UCSD-AML1 (cell line): ENCODE measurements around the gene CFAP299.
A peak's percentile ranks its signal among the peaks of the same experiment; 100 is the strongest.
"Not testable (repeated sequence)": the region's sequence is repeated elsewhere in the genome, so short reads cannot be mapped to it uniquely, and the experiment has no call there.

Experiments
- DNase-seq: peaks from one replicate; lab custom pipeline; 2025; ENCODE audit not compliant: unreplicated experiment; lab: John Stamatoyannopoulos, UW

CFAP299 gene

GRCh38 chr4:80324171-80324570 is 11.4 kb upstream of the CFAP299 start:
- no peak for DNase-seq

GRCh38 chr4:80331693-80332092 is 3.8 kb upstream of the CFAP299 start:
- no peak for DNase-seq

- DNase-seq: no peak
Observed at GRCh38 chr4:80333121-80333520, 2.4 kb upstream of the CFAP299 start.

GRCh38 chr4:80334568-80334967 is 962 bp upstream of the CFAP299 start:
- no peak for DNase-seq

- no peak for DNase-seq
Observed at GRCh38 chr4:80335226-80335553, 340 bp upstream of the CFAP299 start.

GRCh38 chr4:80336582-80336981 is 1.1 kb downstream of the CFAP299 start:
- peak; percentile 18 for DNase-seq

GRCh38 chr4:80340036-80340435 is 4.5 kb downstream of the CFAP299 start:
- DNase-seq: no peak

- DNase-seq: not testable (repeated sequence)
Observed at GRCh38 chr4:80342684-80343083, 7.2 kb downstream of the CFAP299 start.

- DNase-seq: no peak
Observed at GRCh38 chr4:80343887-80344286, 8.4 kb downstream of the CFAP299 start.

- no peak for DNase-seq
Observed at GRCh38 chr4:80360084-80360483, 24.6 kb downstream of the CFAP299 start.

GRCh38 chr4:80360900-80361299 is 25.4 kb downstream of the CFAP299 start:
- DNase-seq: no peak

GRCh38 chr4:80361329-80361900 is 25.9 kb downstream of the CFAP299 start:
- no peak for DNase-seq

- peak; percentile 14 for DNase-seq
Observed at GRCh38 chr4:80362578-80363181, 27.1 kb downstream of the CFAP299 start.

- peak; percentile 15 for DNase-seq
Observed at GRCh38 chr4:80365928-80366327, 30.4 kb downstream of the CFAP299 start.

GRCh38 chr4:80367737-80368136 is 32.2 kb downstream of the CFAP299 start:
- DNase-seq: no peak

- no peak for DNase-seq
Observed at GRCh38 chr4:80370635-80371034, 35.1 kb downstream of the CFAP299 start.

GRCh38 chr4:80371046-80371445 is 35.5 kb downstream of the CFAP299 start:
- no peak for DNase-seq

GRCh38 chr4:80374180-80374579 is 38.6 kb downstream of the CFAP299 start:
- DNase-seq: no peak

GRCh38 chr4:80382090-80382832 is 46.7 kb downstream of the CFAP299 start:
- DNase-seq: no peak

- DNase-seq: no peak
Observed at GRCh38 chr4:80385397-80386280, 50.1 kb downstream of the CFAP299 start.

GRCh38 chr4:80386281-80386886 is 50.9 kb downstream of the CFAP299 start:
- DNase-seq: no peak
